Measurements from ENCODE around the gene TTLL11.

TTLL11 gene

DNA sequence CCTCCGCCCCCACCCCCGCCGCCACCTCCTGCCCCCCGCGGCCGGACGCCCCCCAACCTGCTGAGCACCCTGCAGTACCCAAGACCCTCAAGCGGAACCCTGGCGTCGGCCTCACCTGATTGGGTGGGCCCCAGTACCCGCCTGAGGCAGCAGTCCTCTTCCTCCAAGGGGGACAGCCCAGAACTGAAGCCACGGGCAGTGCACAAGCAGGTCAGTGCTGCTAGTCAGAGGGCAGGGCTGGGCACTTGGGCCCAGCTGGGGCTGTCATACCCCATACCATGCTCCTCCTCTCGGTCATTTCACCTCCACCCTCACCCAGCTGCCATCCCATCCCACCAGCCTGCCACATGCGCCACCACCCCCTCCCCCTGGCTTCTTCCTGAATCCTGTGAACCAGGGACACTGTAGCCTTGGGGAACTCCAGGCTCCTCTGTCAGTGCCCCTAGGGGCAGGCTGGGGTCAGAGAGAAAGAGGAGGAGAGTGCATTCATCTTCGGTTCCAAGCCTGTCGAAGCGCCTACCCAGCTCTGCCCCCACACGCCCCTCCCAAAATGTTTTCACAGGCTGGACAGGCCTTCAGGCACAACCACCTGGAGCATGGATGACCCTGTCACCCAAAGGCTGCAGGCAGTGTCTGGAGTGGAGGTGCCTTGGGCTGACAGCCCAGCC, 319.7 kb downstream of the TTLL11 start:
- Histone ChIP-seq H3K36me3 (ENCODE audit: control insufficient read depth, insufficient read depth, low read length) (no peaks in the 10 kb centered on the region), H3K4me3 (replicated peaks; ENCODE audit: low read depth, low read length) (no peak overlapping the region), H3K27me3 (replicated peaks; ENCODE audit: control insufficient read depth, insufficient read depth, low read length) (no peaks in the 10 kb centered on the region; the same call in 1 of the 2 replicates)
- no peak for DNase-seq (ENCODE audit: extremely low read depth, insufficient read length)
- no peak for TF ChIP-seq CTCF (IDR thresholded peaks at IDR 0.05; ENCODE audit: insufficient read depth, low read length, poor library complexity, severe bottlenecking)

GRCh38 chr9:121772600-121773285, 320.4 kb downstream of the TTLL11 start:
- no peak for TF ChIP-seq CTCF (IDR thresholded peaks at IDR 0.05; ENCODE audit: insufficient read depth, low read length, poor library complexity, severe bottlenecking)
- no peak for DNase-seq (ENCODE audit: extremely low read depth, insufficient read length)
- H3K4me3 ChIP-seq (replicated peaks; ENCODE audit: low read depth, low read length) = no peak overlapping the region
- no peaks in the 10 kb centered on the region for H3K36me3 ChIP-seq (ENCODE audit: control insufficient read depth, insufficient read depth, low read length)
- H3K27me3 ChIP-seq (replicated peaks; ENCODE audit: control insufficient read depth, insufficient read depth, low read length) = no peaks in the 10 kb centered on the region; the same call in 1 of the 2 replicates
